Measurements from ENCODE around the gene ANO7. TPM values are rescaled to one million over a fixed set of nuclear protein-coding genes. Genes with fewer than 3 reads are reported as not detected.

Gene ANO7
- total and polyA plus RNA-seq, 2 of the 13 experiments (the other 11 are each of a cell fraction or from before 2014, with no cell fraction given) = 4.1 to 4.9 TPM

DNA sequence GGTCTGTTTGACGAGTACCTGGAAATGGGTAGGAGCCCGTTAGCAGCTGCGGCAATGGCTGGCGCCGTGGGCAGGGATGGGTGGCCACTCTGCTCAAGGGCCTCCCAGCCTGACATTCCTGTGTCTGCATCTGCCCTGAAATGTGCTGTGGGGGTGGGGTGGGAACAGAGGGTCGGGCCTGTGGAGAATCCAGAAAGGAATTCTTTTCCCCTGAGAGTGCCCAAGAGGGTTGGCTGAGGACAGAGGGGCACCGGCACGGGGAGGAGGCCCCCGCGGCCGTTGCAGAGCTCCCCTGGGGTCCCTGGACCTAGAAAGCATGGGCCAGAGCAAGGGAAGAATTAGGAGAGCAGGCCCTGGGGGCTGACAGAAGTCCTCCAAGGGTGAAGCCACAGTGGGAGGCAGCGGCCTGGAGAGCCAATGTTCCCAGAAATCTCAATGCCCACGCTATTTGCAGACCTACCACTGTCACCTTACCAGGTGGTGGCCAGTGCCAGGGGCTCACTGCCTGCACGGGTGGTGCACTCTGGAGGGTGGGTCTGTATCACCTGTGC is 27.8 kb downstream of the ANO7 start (continued):
- TF ChIP-seq PCBP1 (IDR thresholded peaks at IDR 0.05; ENCODE audit: borderline replicate concordance, low read depth, low read length) (no peak), ZNF230 (CRISPR knock-in tag; IDR thresholded peaks at IDR 0.05) (0 out of 2 replicates have a peak, but pooled peaks have one; percentile 42), ZNF672 (CRISPR knock-in tag; IDR thresholded peaks at IDR 0.05) (no peak), ZNF121 (CRISPR knock-in tag; IDR thresholded peaks at IDR 0.05) (0 out of 2 replicates have a peak, but pooled peaks have one; percentile 40), TBX2 (CRISPR knock-in tag; IDR thresholded peaks at IDR 0.05; ENCODE audit: borderline replicate concordance) (no peak)
- TF ChIP-seq, protein P1, sequence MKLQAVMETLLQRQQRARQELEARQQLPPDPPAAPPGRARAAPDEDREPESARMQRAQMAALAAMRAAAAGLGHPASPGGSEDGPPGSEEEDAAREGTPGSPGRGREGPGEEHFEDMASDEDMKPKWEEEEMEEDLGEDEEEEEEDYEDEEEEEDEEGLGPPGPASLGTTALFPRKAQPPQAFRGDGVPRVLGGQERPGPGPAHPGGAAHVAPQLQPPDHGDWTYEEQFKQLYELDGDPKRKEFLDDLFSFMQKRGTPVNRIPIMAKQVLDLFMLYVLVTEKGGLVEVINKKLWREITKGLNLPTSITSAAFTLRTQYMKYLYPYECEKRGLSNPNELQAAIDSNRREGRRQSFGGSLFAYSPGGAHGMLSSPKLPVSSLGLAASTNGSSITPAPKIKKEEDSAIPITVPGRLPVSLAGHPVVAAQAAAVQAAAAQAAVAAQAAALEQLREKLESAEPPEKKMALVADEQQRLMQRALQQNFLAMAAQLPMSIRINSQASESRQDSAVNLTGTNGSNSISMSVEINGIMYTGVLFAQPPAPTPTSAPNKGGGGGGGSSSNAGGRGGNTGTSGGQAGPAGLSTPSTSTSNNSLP (IDR thresholded peaks at IDR 0.05; ENCODE audit: low read depth, low read length) = no peak

DNA sequence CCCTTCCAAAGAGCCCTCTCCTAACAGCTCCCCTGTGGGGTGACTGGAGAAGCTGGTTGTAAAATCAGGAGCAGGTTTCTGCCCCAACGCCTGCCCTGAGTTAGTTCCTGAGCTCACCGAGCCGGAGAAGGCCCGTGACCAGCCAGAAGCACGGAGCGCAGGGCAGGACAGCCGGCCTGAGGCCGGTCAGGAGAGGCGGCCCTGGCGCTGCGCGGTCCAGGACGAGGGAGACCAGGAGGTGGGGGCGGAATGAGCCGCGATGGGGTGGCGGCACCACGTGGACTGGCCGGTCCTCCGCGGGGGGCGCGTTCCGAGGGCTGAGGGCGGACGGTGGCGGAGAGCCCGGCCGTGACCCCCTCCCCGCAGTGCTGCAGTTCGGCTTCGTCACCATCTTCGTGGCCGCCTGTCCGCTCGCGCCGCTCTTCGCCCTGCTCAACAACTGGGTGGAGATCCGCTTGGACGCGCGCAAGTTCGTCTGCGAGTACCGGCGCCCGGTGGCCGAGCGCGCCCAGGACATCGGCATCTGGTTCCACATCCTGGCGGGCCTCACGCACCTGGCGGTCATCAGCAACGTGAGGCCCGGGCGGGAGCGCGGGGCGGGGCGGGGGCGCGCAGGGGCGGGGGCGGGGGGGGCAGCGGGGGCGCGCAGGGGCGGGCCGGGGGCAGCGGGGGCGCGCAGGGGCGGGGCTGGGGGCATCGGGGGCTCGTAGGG is 29.0 kb downstream of the ANO7 start:
- Histone ChIP-seq H3K79me2 (ENCODE audit: insufficient read depth, low read length) (peaks cover 32% of the 10 kb centered on the region), H3K27ac (ENCODE audit: extremely low read length, insufficient read depth, low read length) (peak overlapping the region; percentile 79), H3K4me1 (ENCODE audit: insufficient read depth, low read length) (peaks cover 64% of the 10 kb centered on the region), H3K27me3 (ENCODE audit: control insufficient read depth in 1 of 2, insufficient read depth in 2 of 2, low read length in 2 of 2) (peaks cover 4 to 21% of the 10 kb centered on the region in 2 experiments; a peak in 3 of 5 replicates), H2AFZ (ENCODE audit: low read length) (no peak overlapping the region), H3K36me3 (replicated peaks in 1 of 2; ENCODE audit: control insufficient read depth in 1 of 2, insufficient read depth in 2 of 2, low read length in 2 of 2) (no peaks in the 10 kb centered on the region), H3K4me2 (ENCODE audit: low read depth, low read length) (peak overlapping the region; percentile 73), H3K9ac (ENCODE audit: insufficient read depth, low read depth, low read length) (peak overlapping the region; percentile 79), H3K9me3 (ENCODE audit: low read length) (no peaks in the 10 kb centered on the region), H3K4me3 (replicated peaks in 1 of 3; ENCODE audit: insufficient read depth in 1 of 3, low read depth in 2 of 3, low read length in 3 of 3) (peak overlapping the region; percentile 50 to 76 (median 74)), H4K20me1 (ENCODE audit: insufficient read depth, low read length) (peaks cover 3% of the 10 kb centered on the region; the same call in 1 of the 2 replicates)
- ChIA-PET POLR2A (interaction anchor here (0.7 to 2.2 kb wide), 8 partner anchors 16 to 656 kb away, joined by 3 to 9 read pairs (median 4); partner anchors contain the start of genes DTYMK, MTERF4 and PASK), CTCF (ENCODE audit: low intra/inter-chr PET ratio, low total read pairs) (no interaction called here)
- DNase-seq (ENCODE audit: low spot score) = peak; percentile 80
- under 1% methylated on average over 23 of the region's 77 CpGs for WGBS (ENCODE audit: low lambda C conversion rate)
- ATAC-seq = peak; percentile 75
- BruUV-seq (replicated peaks) = TSS peak; percentile 74
- in situ Hi-C loops (cut with HindIII; ENCODE audit: extremely low pct_ligation_motif_present, low pct_unique_long_range_greater_than_20kb) (loop anchor here (5.0 to 25.0 kb wide), 2 partner anchors 125 to 655 kb away; partner anchors contain the start of genes ANKMY1, DUSP28 and RNPEPL1), intact Hi-C loops (cut with micrococcal nuclease; ENCODE audit: unreplicated experiment) (loop anchor here (1.0 kb wide), 1 partner anchor 67 kb away; the partner anchor contains the start of gene PPP1R7)
- FAIRE-seq = no peak
- TF ChIP-seq, protein P2, sequence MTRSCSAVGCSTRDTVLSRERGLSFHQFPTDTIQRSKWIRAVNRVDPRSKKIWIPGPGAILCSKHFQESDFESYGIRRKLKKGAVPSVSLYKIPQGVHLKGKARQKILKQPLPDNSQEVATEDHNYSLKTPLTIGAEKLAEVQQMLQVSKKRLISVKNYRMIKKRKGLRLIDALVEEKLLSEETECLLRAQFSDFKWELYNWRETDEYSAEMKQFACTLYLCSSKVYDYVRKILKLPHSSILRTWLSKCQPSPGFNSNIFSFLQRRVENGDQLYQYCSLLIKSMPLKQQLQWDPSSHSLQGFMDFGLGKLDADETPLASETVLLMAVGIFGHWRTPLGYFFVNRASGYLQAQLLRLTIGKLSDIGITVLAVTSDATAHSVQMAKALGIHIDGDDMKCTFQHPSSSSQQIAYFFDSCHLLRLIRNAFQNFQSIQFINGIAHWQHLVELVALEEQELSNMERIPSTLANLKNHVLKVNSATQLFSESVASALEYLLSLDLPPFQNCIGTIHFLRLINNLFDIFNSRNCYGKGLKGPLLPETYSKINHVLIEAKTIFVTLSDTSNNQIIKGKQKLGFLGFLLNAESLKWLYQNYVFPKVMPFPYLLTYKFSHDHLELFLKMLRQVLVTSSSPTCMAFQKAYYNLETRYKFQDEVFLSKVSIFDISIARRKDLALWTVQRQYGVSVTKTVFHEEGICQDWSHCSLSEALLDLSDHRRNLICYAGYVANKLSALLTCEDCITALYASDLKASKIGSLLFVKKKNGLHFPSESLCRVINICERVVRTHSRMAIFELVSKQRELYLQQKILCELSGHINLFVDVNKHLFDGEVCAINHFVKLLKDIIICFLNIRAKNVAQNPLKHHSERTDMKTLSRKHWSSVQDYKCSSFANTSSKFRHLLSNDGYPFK (CRISPR knock-in tag; IDR thresholded peaks at IDR 0.05; ENCODE audit: borderline replicate concordance) = peak; percentile 81
- TF ChIP-seq RARG (CRISPR knock-in tag; IDR thresholded peaks at IDR 0.05; ENCODE audit: low read depth) = no peak
- TF ChIP-seq FOXK2 (IDR thresholded peaks at IDR 0.05) = no peak
- no peak for TF ChIP-seq RFX5 (IDR thresholded peaks at IDR 0.05; ENCODE audit: low read depth, low read length)
- no peak for TF ChIP-seq ZNF879 (CRISPR knock-in tag; IDR thresholded peaks at IDR 0.05)
- peak; percentile 83; the same call in 1 of the 2 replicates for TF ChIP-seq ZNF451 (CRISPR knock-in tag; IDR thresholded peaks at IDR 0.05)
- TF ChIP-seq, protein P3, sequence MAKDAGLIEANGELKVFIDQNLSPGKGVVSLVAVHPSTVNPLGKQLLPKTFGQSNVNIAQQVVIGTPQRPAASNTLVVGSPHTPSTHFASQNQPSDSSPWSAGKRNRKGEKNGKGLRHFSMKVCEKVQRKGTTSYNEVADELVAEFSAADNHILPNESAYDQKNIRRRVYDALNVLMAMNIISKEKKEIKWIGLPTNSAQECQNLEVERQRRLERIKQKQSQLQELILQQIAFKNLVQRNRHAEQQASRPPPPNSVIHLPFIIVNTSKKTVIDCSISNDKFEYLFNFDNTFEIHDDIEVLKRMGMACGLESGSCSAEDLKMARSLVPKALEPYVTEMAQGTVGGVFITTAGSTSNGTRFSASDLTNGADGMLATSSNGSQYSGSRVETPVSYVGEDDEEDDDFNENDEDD (CRISPR knock-in tag; IDR thresholded peaks at IDR 0.05; ENCODE audit: borderline replicate concordance) = peak; percentile 79
- TF ChIP-seq CENPX (CRISPR knock-in tag; IDR thresholded peaks at IDR 0.05) = no peak
- TF ChIP-seq DNMT1 (CRISPR knock-in tag; IDR thresholded peaks at IDR 0.05) = peak; percentile 96; the same call in 1 of the 2 replicates
- peak; percentile 94 for TF ChIP-seq MXD4 (CRISPR knock-in tag; IDR thresholded peaks at IDR 0.05)
